ENCODE measurements around the gene GARRE1.

Gene GARRE1

GRCh38 chr19:34224996-34225658 is 29.2 kb upstream of the GARRE1 start:
- Mint-ChIP-seq H3K36me3 (peaks cover 72% of the 10 kb centered on the region), H3K4me1 (peaks cover 47% of the 10 kb centered on the region), H3K27ac (peak overlapping the region; percentile 30), H3K9me3 (no peaks in the 10 kb centered on the region), H3K27me3 (no peaks in the 10 kb centered on the region), H3K4me3 (no peak overlapping the region)
- no peak for DNase-seq
- CTCF ChIA-PET, result interaction anchor here (0.7 to 1.7 kb wide), 3 partner anchors 40 to 121 kb away, joined by 3 to 4 read pairs (median 3); no protein-coding TSS in a partner anchor

GRCh38 chr19:34225659-34226015 is 28.7 kb upstream of the GARRE1 start:
- Mint-ChIP-seq H3K4me1 (peaks cover 44% of the 10 kb centered on the region), H3K4me3 (no peak overlapping the region), H3K36me3 (peaks cover 69% of the 10 kb centered on the region), H3K9me3 (no peaks in the 10 kb centered on the region), H3K27me3 (no peaks in the 10 kb centered on the region), H3K27ac (peak overlapping the region; percentile 30)
- no peak for DNase-seq
- CTCF ChIA-PET, result interaction anchor here (0.7 to 1.7 kb wide), 3 partner anchors 41 to 121 kb away, joined by 3 to 4 read pairs (median 3); no protein-coding TSS in a partner anchor

- no peaks in the 10 kb centered on the region for H3K9me3 Mint-ChIP-seq
- no peak overlapping the region for H3K4me3 Mint-ChIP-seq
- H3K36me3 Mint-ChIP-seq, result peaks cover 67% of the 10 kb centered on the region
- H3K27ac Mint-ChIP-seq, result peak overlapping the region; percentile 16
- H3K4me1 Mint-ChIP-seq, result peaks cover 48% of the 10 kb centered on the region
- no peak for DNase-seq
- CTCF ChIA-PET, result interaction anchor here (0.8 to 1.7 kb wide), 2 partner anchors 53 to 120 kb away, joined by 3 to 4 read pairs; no protein-coding TSS in a partner anchor
- H3K27me3 Mint-ChIP-seq, result no peaks in the 10 kb centered on the region
These were observed 28.3 kb upstream of the GARRE1 start for GRCh38 chr19:34226036-34226435.

- no peaks in the 10 kb centered on the region for H3K9me3 Mint-ChIP-seq
- H3K36me3 Mint-ChIP-seq, result peaks cover 56% of the 10 kb centered on the region
- CTCF ChIA-PET, result interaction anchor here (0.7 to 1.0 kb wide), 2 partner anchors 9 to 55 kb away, joined by 4 read pairs; no protein-coding TSS in a partner anchor
- H3K27ac Mint-ChIP-seq, result no peak overlapping the region
- H3K27me3 Mint-ChIP-seq, result no peaks in the 10 kb centered on the region
- H3K4me1 Mint-ChIP-seq, result peaks cover 65% of the 10 kb centered on the region
- H3K4me3 Mint-ChIP-seq, result no peak overlapping the region
- no peak for DNase-seq
These were observed 26.0 kb upstream of the GARRE1 start for GRCh38 chr19:34228347-34228746.

GRCh38 chr19:34228762-34229161 is 25.6 kb upstream of the GARRE1 start:
- Mint-ChIP-seq H3K4me3 (no peak overlapping the region), H3K27me3 (no peaks in the 10 kb centered on the region), H3K36me3 (peaks cover 51% of the 10 kb centered on the region), H3K9me3 (no peaks in the 10 kb centered on the region), H3K4me1 (peaks cover 67% of the 10 kb centered on the region), H3K27ac (no peak overlapping the region)
- CTCF ChIA-PET, result no interaction called here
- DNase-seq, result no peak

- DNase-seq, result no peak
- Mint-ChIP-seq H3K36me3 (peaks cover 45% of the 10 kb centered on the region), H3K27ac (no peak overlapping the region), H3K4me1 (peaks cover 62% of the 10 kb centered on the region), H3K9me3 (no peaks in the 10 kb centered on the region), H3K4me3 (no peak overlapping the region), H3K27me3 (no peaks in the 10 kb centered on the region)
- CTCF ChIA-PET, result no interaction called here
These were observed 24.6 kb upstream of the GARRE1 start for GRCh38 chr19:34229721-34230120.

GRCh38 chr19:34230820-34231219 is 23.5 kb upstream of the GARRE1 start:
- Mint-ChIP-seq H3K4me1 (peaks cover 54% of the 10 kb centered on the region), H3K27ac (peak overlapping the region; percentile 52), H3K36me3 (peaks cover 39% of the 10 kb centered on the region), H3K27me3 (no peaks in the 10 kb centered on the region), H3K4me3 (no peak overlapping the region), H3K9me3 (no peaks in the 10 kb centered on the region)
- CTCF ChIA-PET, result interaction anchor here (2.3 kb wide), 1 partner anchor 11 kb away, joined by 11 read pairs; no protein-coding TSS in a partner anchor
- no peak for DNase-seq

GRCh38 chr19:34231439-34231838 is 22.9 kb upstream of the GARRE1 start:
- peak overlapping the region; percentile 52 for H3K27ac Mint-ChIP-seq
- CTCF ChIA-PET, result interaction anchor here (2.3 kb wide), 1 partner anchor 12 kb away, joined by 11 read pairs; no protein-coding TSS in a partner anchor

GRCh38 chr19:34232566-34233481 is 21.5 kb upstream of the GARRE1 start:
- CTCF ChIA-PET, result interaction anchor here (1.2 to 2.3 kb wide), 2 partner anchors 9 to 13 kb away, joined by 5 to 11 read pairs; no protein-coding TSS in a partner anchor

More at GRCh38 chr19:34231439-34231838, 22.9 kb upstream of the GARRE1 start:
- Mint-ChIP-seq H3K9me3 (no peaks in the 10 kb centered on the region), H3K4me1 (peaks cover 48% of the 10 kb centered on the region), H3K27me3 (no peaks in the 10 kb centered on the region), H3K36me3 (peaks cover 43% of the 10 kb centered on the region), H3K4me3 (no peak overlapping the region)
- DNase-seq, result no peak

GRCh38 chr19:34235425-34235940 is 18.9 kb upstream of the GARRE1 start:
- H3K4me3 Mint-ChIP-seq, result no peak overlapping the region

More at GRCh38 chr19:34232566-34233481, 21.5 kb upstream of the GARRE1 start:
- Mint-ChIP-seq H3K36me3 (peaks cover 31% of the 10 kb centered on the region), H3K27me3 (no peaks in the 10 kb centered on the region), H3K9me3 (no peaks in the 10 kb centered on the region), H3K4me3 (peak overlapping the region; percentile 46), H3K27ac (peak overlapping the region; percentile 85), H3K4me1 (peaks cover 35% of the 10 kb centered on the region)
- peak; percentile 48 for DNase-seq

GRCh38 chr19:34236035-34236987 is 18.0 kb upstream of the GARRE1 start:
- Mint-ChIP-seq H3K36me3 (peaks cover 13% of the 10 kb centered on the region), H3K27me3 (no peaks in the 10 kb centered on the region), H3K4me3 (no peak overlapping the region), H3K27ac (no peak overlapping the region), H3K9me3 (no peaks in the 10 kb centered on the region), H3K4me1 (peaks cover 25% of the 10 kb centered on the region)
- DNase-seq, result no peak
- CTCF ChIA-PET, result no interaction called here

More at GRCh38 chr19:34235425-34235940, 18.9 kb upstream of the GARRE1 start:
- H3K27me3 Mint-ChIP-seq, result no peaks in the 10 kb centered on the region
- peaks cover 13% of the 10 kb centered on the region for H3K36me3 Mint-ChIP-seq
- DNase-seq, result no peak
- H3K27ac Mint-ChIP-seq, result no peak overlapping the region
- peaks cover 32% of the 10 kb centered on the region for H3K4me1 Mint-ChIP-seq
- CTCF ChIA-PET, result no interaction called here
- H3K9me3 Mint-ChIP-seq, result no peaks in the 10 kb centered on the region

GRCh38 chr19:34237283-34237682 is 17.1 kb upstream of the GARRE1 start:
- H3K36me3 Mint-ChIP-seq, result peaks cover 9% of the 10 kb centered on the region
- H3K27me3 Mint-ChIP-seq, result no peaks in the 10 kb centered on the region
- no peak overlapping the region for H3K27ac Mint-ChIP-seq
- CTCF ChIA-PET, result interaction anchor here (1.7 kb wide), 1 partner anchor 9 kb away, joined by 4 read pairs; no protein-coding TSS in a partner anchor
- DNase-seq, result no peak
- H3K4me1 Mint-ChIP-seq, result peaks cover 19% of the 10 kb centered on the region
- H3K9me3 Mint-ChIP-seq, result no peaks in the 10 kb centered on the region
- H3K4me3 Mint-ChIP-seq, result no peak overlapping the region

GRCh38 chr19:34237939-34238338 is 16.4 kb upstream of the GARRE1 start:
- Mint-ChIP-seq H3K4me1 (peaks cover 12% of the 10 kb centered on the region), H3K27ac (no peak overlapping the region), H3K36me3 (peaks cover 9% of the 10 kb centered on the region), H3K9me3 (no peaks in the 10 kb centered on the region), H3K4me3 (no peak overlapping the region), H3K27me3 (no peaks in the 10 kb centered on the region)
- no peak for DNase-seq
- CTCF ChIA-PET, result interaction anchor here (1.7 kb wide), 1 partner anchor 10 kb away, joined by 4 read pairs; no protein-coding TSS in a partner anchor
